Gastrocnemius medialis (tissue), 4 donors: Measurements from ENCODE around the gene NACA.

Source experiments
- POLR2A ChIP-seq, 2 donors: fragments of 450-650 bp; IDR thresholded peaks; one replicate each; pipeline ENCODE4 v1.6.1; 2017; ENCODE audit warnings: antibody characterized with exemption in 2 of 2, mild to moderate bottlenecking in 2 of 2, moderate library complexity in 2 of 2
- TF ChIP-seq, protein P1 (sequence below), 5 experiments: fragments of 450-650 bp in 3 of 5; fragments of 200-600 bp in 2 of 5; sonication (generic) in 2 of 5; IDR thresholded peaks in 4 of 5; conservative IDR thresholded peaks in 1 of 5; 1 replicate in 4 of 5; 2 replicates in 1 of 5; pipeline ENCODE4 v1.5.1; 2016 to 2019; ENCODE audit warnings: antibody characterized with exemption in 5 of 5, mild to moderate bottlenecking in 3 of 5, moderate library complexity in 3 of 5

GRCh38 chr12:56763753-56764657 lies 38.9 kb upstream of the NACA start:
- TF ChIP-seq, protein P1, sequence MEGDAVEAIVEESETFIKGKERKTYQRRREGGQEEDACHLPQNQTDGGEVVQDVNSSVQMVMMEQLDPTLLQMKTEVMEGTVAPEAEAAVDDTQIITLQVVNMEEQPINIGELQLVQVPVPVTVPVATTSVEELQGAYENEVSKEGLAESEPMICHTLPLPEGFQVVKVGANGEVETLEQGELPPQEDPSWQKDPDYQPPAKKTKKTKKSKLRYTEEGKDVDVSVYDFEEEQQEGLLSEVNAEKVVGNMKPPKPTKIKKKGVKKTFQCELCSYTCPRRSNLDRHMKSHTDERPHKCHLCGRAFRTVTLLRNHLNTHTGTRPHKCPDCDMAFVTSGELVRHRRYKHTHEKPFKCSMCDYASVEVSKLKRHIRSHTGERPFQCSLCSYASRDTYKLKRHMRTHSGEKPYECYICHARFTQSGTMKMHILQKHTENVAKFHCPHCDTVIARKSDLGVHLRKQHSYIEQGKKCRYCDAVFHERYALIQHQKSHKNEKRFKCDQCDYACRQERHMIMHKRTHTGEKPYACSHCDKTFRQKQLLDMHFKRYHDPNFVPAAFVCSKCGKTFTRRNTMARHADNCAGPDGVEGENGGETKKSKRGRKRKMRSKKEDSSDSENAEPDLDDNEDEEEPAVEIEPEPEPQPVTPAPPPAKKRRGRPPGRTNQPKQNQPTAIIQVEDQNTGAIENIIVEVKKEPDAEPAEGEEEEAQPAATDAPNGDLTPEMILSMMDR (IDR thresholded peaks at IDR 0.05 in 4 of 5, conservative IDR thresholded peaks at IDR 0.05 in 1 of 5): no peak
- TF ChIP-seq POLR2A (IDR thresholded peaks at IDR 0.05): no peak
